ENCODE data around the gene ZBTB22. TPM values are rescaled to one million over a fixed set of nuclear protein-coding genes. Genes with fewer than 3 reads are reported as not detected.
A peak's percentile ranks its signal among the peaks of the same experiment; 100 is the strongest.
"Not testable (repeated sequence)": the region's sequence is repeated elsewhere in the genome, so short reads cannot be mapped to it uniquely, and the experiment has no call there.

ZBTB22 gene
- polyA plus RNA-seq, 4 donors = 10.7 to 17.2 (median 13.8) TPM

- peak in 1 of 2 donors; percentile 30 for DNase-seq
- FAIRE-seq; H3K4me1 ChIP-seq (ENCODE audit: control insufficient read depth in 3 of 3, insufficient read depth in 2 of 3, low read depth in 1 of 3, low read length in 2 of 3); H3K9me3 ChIP-seq (ENCODE audit: control insufficient read depth in 2 of 2, insufficient read depth in 1 of 2, low read depth in 1 of 2, low read length in 1 of 2); H3K27me3 ChIP-seq (ENCODE audit: control insufficient read depth in 3 of 3, insufficient read depth in 3 of 3, low read length in 3 of 3); H3K4me3 ChIP-seq (ENCODE audit: low read depth in 1 of 3, low read length in 3 of 3); H3K36me3 ChIP-seq (ENCODE audit: control insufficient read depth in 3 of 3, insufficient read depth in 2 of 3, low read depth in 1 of 3, low read length in 3 of 3): not testable (repeated sequence)
- peak overlapping the region in 1 of 3 donors; percentile 33 for H3K27ac ChIP-seq (ENCODE audit: low read depth in 1 of 3, low read length in 2 of 3)
- 66 to 75% (median 66%) methylated on average over 13 of the region's 13 CpGs for WGBS, 3 donors
These were observed 39.8 kb upstream of the ZBTB22 start for GRCh38 chr6:33357160-33357871.

DNA sequence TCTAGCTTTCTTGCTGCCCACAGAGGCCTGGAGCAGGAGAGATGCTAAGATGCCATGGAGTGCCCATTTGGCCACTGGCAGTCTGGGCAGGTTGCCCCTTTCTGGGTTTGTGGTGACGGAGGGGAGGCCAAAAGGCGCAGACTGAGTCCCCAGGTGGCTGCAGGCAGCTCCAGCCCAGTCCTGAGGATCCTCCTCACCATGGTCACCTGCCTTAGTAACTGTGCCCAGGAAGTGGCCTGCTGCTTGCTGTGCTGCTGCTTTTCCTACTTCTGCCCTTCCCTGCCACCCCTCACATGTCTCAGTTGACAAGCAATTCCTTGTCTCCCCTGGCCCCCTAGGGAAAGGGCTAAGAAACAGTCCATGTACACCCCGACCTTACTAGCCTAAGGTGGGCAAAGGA, 38.8 kb upstream of the ZBTB22 start:
- peaks cover 0 to 2% (median 0%) of the 10 kb centered on the region in 3 donors for H3K27me3 ChIP-seq (ENCODE audit: control insufficient read depth in 3 of 3, insufficient read depth in 3 of 3, low read length in 3 of 3)
- H3K4me1 ChIP-seq (ENCODE audit: control insufficient read depth in 3 of 3, insufficient read depth in 2 of 3, low read depth in 1 of 3, low read length in 2 of 3) = no peaks in the 10 kb centered on the region
- DNase-seq (peak in 1 of 2 donors; percentile 7), FAIRE-seq (no peak)
- peak overlapping the region; percentile 20 to 64 (median 34) for H3K27ac ChIP-seq (ENCODE audit: low read depth in 1 of 3, low read length in 2 of 3)
- 41 to 66% (median 60%) methylated on average over 3 of the region's 3 CpGs for WGBS, 3 donors
- H3K36me3 ChIP-seq (ENCODE audit: control insufficient read depth in 3 of 3, insufficient read depth in 2 of 3, low read depth in 1 of 3, low read length in 3 of 3) = no peaks in the 10 kb centered on the region
- H3K9me3 ChIP-seq (ENCODE audit: control insufficient read depth in 2 of 2, insufficient read depth in 1 of 2, low read depth in 1 of 2, low read length in 1 of 2) = no peaks in the 10 kb centered on the region
- H3K4me3 ChIP-seq (ENCODE audit: low read depth in 1 of 3, low read length in 3 of 3) = no peak overlapping the region

- H3K9me3 ChIP-seq (ENCODE audit: control insufficient read depth in 2 of 2, insufficient read depth in 1 of 2, low read depth in 1 of 2, low read length in 1 of 2); H3K27me3 ChIP-seq (ENCODE audit: control insufficient read depth in 3 of 3, insufficient read depth in 3 of 3, low read length in 3 of 3); FAIRE-seq; H3K4me1 ChIP-seq (ENCODE audit: control insufficient read depth in 3 of 3, insufficient read depth in 2 of 3, low read depth in 1 of 3, low read length in 2 of 3); H3K36me3 ChIP-seq (ENCODE audit: control insufficient read depth in 3 of 3, insufficient read depth in 2 of 3, low read depth in 1 of 3, low read length in 3 of 3); H3K4me3 ChIP-seq (ENCODE audit: low read depth in 1 of 3, low read length in 3 of 3): not testable (repeated sequence)
- DNase-seq = peak in 1 of 2 donors; percentile 60
- peak overlapping the region in 2 of 3 donors; percentile 34 to 64 for H3K27ac ChIP-seq (ENCODE audit: low read depth in 1 of 3, low read length in 2 of 3)
- WGBS, 3 donors = 29 to 67% (median 52%) methylated on average over 6 of the region's 6 CpGs
These were observed 38.3 kb upstream of the ZBTB22 start for GRCh38 chr6:33355860-33356259.

GRCh38 chr6:33347816-33348215, 30.3 kb upstream of the ZBTB22 start:
- no peak overlapping the region for H3K4me3 ChIP-seq (ENCODE audit: low read depth in 1 of 3, low read length in 3 of 3)
- no peaks in the 10 kb centered on the region for H3K4me1 ChIP-seq (ENCODE audit: control insufficient read depth in 3 of 3, insufficient read depth in 2 of 3, low read depth in 1 of 3, low read length in 2 of 3)
- no peak for DNase-seq
- H3K27me3 ChIP-seq (ENCODE audit: control insufficient read depth in 3 of 3, insufficient read depth in 3 of 3, low read length in 3 of 3) = no peaks in the 10 kb centered on the region
- H3K27ac ChIP-seq (ENCODE audit: low read depth in 1 of 3, low read length in 2 of 3) = no peak overlapping the region
- no peaks in the 10 kb centered on the region for H3K9me3 ChIP-seq (ENCODE audit: control insufficient read depth in 2 of 2, insufficient read depth in 1 of 2, low read depth in 1 of 2, low read length in 1 of 2)
- FAIRE-seq = no peak
- 93 to 98% (median 94%) methylated on average over 5 of the region's 5 CpGs for WGBS, 3 donors
- H3K36me3 ChIP-seq (ENCODE audit: control insufficient read depth in 3 of 3, insufficient read depth in 2 of 3, low read depth in 1 of 3, low read length in 3 of 3) = no peaks in the 10 kb centered on the region

- H3K27me3 ChIP-seq (ENCODE audit: control insufficient read depth in 3 of 3, insufficient read depth in 3 of 3, low read length in 3 of 3); H3K36me3 ChIP-seq (ENCODE audit: control insufficient read depth in 3 of 3, insufficient read depth in 2 of 3, low read depth in 1 of 3, low read length in 3 of 3); FAIRE-seq; H3K4me1 ChIP-seq (ENCODE audit: control insufficient read depth in 3 of 3, insufficient read depth in 2 of 3, low read depth in 1 of 3, low read length in 2 of 3); H3K27ac ChIP-seq (ENCODE audit: low read depth in 1 of 3, low read length in 2 of 3); DNase-seq; H3K4me3 ChIP-seq (ENCODE audit: low read depth in 1 of 3, low read length in 3 of 3); H3K9me3 ChIP-seq (ENCODE audit: control insufficient read depth in 2 of 2, insufficient read depth in 1 of 2, low read depth in 1 of 2, low read length in 1 of 2): not testable (repeated sequence)
- WGBS, 3 donors = 77 to 86% (median 83%) methylated on average over 5 of the region's 5 CpGs
These were observed 29.4 kb upstream of the ZBTB22 start for GRCh38 chr6:33346972-33347371.

DNA sequence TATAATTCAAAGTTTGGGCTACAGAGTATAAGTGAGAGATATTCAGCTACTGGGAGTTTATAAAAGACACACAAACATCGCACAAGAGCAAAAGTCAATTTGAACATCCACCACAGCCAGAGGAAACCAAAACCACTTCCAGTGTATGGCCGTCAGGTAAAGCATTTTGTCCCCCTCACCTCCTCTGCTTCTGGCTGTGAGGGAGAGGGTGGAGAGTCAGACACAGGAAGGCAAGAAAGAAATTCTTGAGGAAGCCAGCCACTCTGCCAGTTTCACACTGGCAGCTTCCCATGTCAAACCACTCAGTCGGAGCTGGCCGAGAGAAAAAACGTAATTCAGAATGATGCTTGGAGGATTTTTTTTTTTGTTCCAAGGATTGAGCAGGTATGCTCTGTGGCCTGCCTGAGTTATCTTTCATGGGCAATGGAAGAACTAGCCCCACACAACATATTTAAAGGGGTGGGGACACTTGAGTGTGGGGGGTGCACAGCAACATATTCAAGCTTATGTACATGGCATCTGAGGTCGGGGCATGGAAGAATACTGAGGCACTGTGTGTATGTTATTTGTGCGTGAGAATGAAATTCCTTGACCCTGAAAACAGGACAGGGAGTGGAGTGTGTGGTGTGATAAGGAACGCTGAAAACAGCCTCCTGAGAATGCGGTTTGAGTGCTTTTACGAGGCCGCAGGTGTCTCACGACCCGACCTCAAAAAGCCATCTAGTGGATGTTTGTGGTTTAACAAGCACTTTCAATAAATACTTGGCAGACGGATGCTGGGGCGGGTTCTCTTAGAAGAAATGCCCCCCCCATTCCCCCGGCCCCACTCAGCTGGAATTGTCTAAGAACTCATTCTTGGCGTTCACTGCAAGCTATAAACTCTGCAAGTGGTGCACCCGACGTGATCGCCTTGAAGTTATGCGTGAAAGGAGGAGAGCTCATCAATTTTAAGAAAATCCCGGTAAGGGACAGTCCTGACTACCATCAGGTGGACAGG, 27.5 kb upstream of the ZBTB22 start:
- H3K27me3 ChIP-seq (ENCODE audit: control insufficient read depth in 3 of 3, insufficient read depth in 3 of 3, low read length in 3 of 3) = no peaks in the 10 kb centered on the region
- 9 to 14% (median 11%) methylated on average over 22 of the region's 22 CpGs for WGBS, 3 donors
- no peaks in the 10 kb centered on the region for H3K9me3 ChIP-seq (ENCODE audit: control insufficient read depth in 2 of 2, insufficient read depth in 1 of 2, low read depth in 1 of 2, low read length in 1 of 2)
- H3K4me3 ChIP-seq (ENCODE audit: low read depth in 1 of 3, low read length in 3 of 3) = no peak overlapping the region
- H3K27ac ChIP-seq (ENCODE audit: low read depth in 1 of 3, low read length in 2 of 3) = peak overlapping the region in 1 of 3 donors; percentile 72
- no peaks in the 10 kb centered on the region for H3K36me3 ChIP-seq (ENCODE audit: control insufficient read depth in 3 of 3, insufficient read depth in 2 of 3, low read depth in 1 of 3, low read length in 3 of 3)
- FAIRE-seq = no peak
- peak; percentile 85 for DNase-seq
- H3K4me1 ChIP-seq (ENCODE audit: control insufficient read depth in 3 of 3, insufficient read depth in 2 of 3, low read depth in 1 of 3, low read length in 2 of 3) = no peaks in the 10 kb centered on the region

GRCh38 chr6:33343953-33344611, 26.5 kb upstream of the ZBTB22 start:
- DNase-seq (peak in 1 of 2 donors; percentile 47), FAIRE-seq (no peak)
- H3K27ac ChIP-seq (ENCODE audit: low read depth in 1 of 3, low read length in 2 of 3) = peak overlapping the region in 2 of 3 donors; percentile 44 to 69

DNA sequence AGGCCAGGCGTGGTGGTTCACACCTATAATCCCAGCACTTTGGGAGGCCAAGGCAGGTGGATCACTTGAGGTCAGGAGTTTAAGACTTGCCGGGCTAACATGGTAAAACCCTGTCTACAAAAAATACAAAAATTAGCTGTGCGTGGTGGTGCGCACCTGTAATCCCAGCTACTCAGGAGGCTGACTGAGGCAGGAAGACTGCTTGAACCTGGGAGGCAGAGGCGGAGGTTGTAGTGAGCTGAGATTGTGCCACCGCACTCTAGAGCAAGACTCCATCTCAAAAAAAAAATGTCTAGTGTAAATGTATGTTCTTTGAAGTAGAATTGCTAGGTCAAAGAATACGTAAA, 26.0 kb upstream of the ZBTB22 start:
- not testable (repeated sequence) for DNase-seq; H3K36me3 ChIP-seq (ENCODE audit: control insufficient read depth in 3 of 3, insufficient read depth in 2 of 3, low read depth in 1 of 3, low read length in 3 of 3); H3K4me1 ChIP-seq (ENCODE audit: control insufficient read depth in 3 of 3, insufficient read depth in 2 of 3, low read depth in 1 of 3, low read length in 2 of 3); H3K9me3 ChIP-seq (ENCODE audit: control insufficient read depth in 2 of 2, insufficient read depth in 1 of 2, low read depth in 1 of 2, low read length in 1 of 2); H3K4me3 ChIP-seq (ENCODE audit: low read depth in 1 of 3, low read length in 3 of 3); H3K27me3 ChIP-seq (ENCODE audit: control insufficient read depth in 3 of 3, insufficient read depth in 3 of 3, low read length in 3 of 3); FAIRE-seq
- WGBS, 3 donors = 76 to 86% (median 80%) methylated on average over 7 of the region's 7 CpGs
- H3K27ac ChIP-seq (ENCODE audit: low read depth in 1 of 3, low read length in 2 of 3) = peak overlapping the region in 2 of 3 donors; percentile 5 to 77

More at GRCh38 chr6:33343953-33344611, 26.5 kb upstream of the ZBTB22 start:
- Histone ChIP-seq H3K27me3 (ENCODE audit: control insufficient read depth in 3 of 3, insufficient read depth in 3 of 3, low read length in 3 of 3) (no peaks in the 10 kb centered on the region), H3K9me3 (ENCODE audit: control insufficient read depth in 2 of 2, insufficient read depth in 1 of 2, low read depth in 1 of 2, low read length in 1 of 2) (no peaks in the 10 kb centered on the region), H3K4me3 (ENCODE audit: low read depth in 1 of 3, low read length in 3 of 3) (no peak overlapping the region), H3K36me3 (ENCODE audit: control insufficient read depth in 3 of 3, insufficient read depth in 2 of 3, low read depth in 1 of 3, low read length in 3 of 3) (no peaks in the 10 kb centered on the region), H3K4me1 (ENCODE audit: control insufficient read depth in 3 of 3, insufficient read depth in 2 of 3, low read depth in 1 of 3, low read length in 2 of 3) (no peaks in the 10 kb centered on the region)
- WGBS, 3 donors = 59 to 71% (median 68%) methylated on average over 6 of the region's 6 CpGs
